22Rv1 (cell line): ENCODE measurements around the gene CCDC183.
A peak's percentile ranks its signal among the peaks of the same experiment; 100 is the strongest.
"Not testable (repeated sequence)": the region's sequence is repeated elsewhere in the genome, so short reads cannot be mapped to it uniquely, and the experiment has no call there.

Source experiments
- H3K27ac ChIP-seq: fragments of 450-650 bp; 2 replicates; pipeline ENCODE4 v1.5.1; 2017
- ZFX ChIP-seq: fragments of 450-650 bp; IDR thresholded peaks from 2 replicates; pipeline ENCODE4 v1.6.1; 2017; ENCODE audit warnings: antibody characterized with exemption, borderline replicate concordance
- TF ChIP-seq, protein P1 (sequence below): fragments of 450-650 bp; IDR thresholded peaks from 2 replicates; pipeline ENCODE4 v1.5.1; 2017; ENCODE audit warnings: mild to moderate bottlenecking

CCDC183 gene

DNA sequence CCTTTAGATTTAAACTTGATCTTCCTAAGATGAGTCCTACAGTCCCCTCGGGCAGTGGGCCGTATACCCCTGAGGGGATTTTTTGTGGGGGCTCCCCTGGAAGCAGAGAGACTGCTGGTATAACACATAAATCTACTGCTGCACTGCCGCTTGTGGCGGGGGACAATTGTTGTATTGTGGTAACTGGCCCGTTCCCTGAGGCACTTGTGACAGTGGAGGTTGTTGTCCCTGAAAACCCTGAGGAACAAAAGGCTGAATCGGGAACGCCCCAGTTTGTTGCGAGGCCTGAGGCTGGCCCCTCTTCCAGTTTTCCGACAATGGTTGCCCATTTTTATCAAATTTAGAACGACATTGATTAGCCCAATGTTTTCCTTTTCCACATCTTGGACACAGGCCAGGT lies 9.7 kb upstream of the CCDC183 start:
- no peak overlapping the region for H3K27ac ChIP-seq
- TF ChIP-seq, protein P1, sequence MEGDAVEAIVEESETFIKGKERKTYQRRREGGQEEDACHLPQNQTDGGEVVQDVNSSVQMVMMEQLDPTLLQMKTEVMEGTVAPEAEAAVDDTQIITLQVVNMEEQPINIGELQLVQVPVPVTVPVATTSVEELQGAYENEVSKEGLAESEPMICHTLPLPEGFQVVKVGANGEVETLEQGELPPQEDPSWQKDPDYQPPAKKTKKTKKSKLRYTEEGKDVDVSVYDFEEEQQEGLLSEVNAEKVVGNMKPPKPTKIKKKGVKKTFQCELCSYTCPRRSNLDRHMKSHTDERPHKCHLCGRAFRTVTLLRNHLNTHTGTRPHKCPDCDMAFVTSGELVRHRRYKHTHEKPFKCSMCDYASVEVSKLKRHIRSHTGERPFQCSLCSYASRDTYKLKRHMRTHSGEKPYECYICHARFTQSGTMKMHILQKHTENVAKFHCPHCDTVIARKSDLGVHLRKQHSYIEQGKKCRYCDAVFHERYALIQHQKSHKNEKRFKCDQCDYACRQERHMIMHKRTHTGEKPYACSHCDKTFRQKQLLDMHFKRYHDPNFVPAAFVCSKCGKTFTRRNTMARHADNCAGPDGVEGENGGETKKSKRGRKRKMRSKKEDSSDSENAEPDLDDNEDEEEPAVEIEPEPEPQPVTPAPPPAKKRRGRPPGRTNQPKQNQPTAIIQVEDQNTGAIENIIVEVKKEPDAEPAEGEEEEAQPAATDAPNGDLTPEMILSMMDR, result no peak
- TF ChIP-seq ZFX, result no peak

DNA sequence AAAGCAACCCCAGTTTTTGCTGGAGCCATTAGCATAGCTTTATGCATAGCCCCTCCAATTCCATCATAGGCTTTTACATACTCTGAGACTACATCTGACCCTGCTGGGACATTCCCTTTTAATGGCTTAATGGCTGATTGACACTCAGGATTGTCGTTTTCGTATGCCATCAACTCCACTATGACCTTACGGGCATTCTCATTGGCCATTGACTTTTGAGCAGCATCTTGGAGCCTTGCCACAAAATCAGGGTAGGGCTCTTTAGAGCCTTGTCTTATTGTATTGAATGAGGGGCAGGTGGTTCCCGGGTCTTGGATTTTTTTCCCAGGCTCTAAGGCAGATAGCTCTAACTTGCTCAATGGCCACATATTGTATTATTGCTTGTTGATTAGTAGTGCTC lies 9.2 kb upstream of the CCDC183 start:
- not testable (repeated sequence) for H3K27ac ChIP-seq

DNA sequence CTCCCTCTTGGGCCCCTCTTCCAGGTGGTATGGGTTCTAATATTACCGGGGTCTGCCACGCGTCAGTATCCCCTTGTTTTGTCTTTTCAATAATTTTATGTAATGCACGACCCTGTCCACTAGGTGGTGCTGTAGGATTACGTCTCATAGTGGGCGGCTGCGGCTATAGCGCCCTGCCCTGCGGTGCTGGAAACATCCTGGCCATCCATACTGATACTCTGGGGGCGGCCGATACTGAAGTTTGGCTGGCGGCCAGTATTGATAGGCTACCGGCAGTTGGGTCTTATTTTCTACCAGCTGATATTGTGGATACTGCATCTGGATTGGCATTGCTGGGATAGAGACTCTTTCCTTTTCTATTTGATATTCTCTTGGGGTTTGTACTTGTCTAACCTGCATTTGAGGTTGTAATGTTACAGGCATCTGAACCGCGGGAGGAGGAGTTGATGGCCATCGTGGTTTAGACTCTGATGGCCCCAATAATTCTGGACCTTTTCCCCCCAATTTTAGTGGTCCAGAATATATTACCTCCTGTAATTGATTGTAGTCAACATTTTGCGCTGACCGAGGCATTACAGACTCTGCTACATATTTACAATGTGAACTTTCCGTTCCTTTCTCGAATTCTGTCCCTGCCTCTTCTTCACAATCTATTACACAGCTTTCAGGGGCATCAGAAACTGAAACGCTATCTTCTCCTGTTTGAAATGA lies 8.3 kb upstream of the CCDC183 start:
- peak overlapping the region; percentile 100 for H3K27ac ChIP-seq
- TF ChIP-seq, protein P1, result peak; percentile 88
- TF ChIP-seq ZFX, result no peak

DNA sequence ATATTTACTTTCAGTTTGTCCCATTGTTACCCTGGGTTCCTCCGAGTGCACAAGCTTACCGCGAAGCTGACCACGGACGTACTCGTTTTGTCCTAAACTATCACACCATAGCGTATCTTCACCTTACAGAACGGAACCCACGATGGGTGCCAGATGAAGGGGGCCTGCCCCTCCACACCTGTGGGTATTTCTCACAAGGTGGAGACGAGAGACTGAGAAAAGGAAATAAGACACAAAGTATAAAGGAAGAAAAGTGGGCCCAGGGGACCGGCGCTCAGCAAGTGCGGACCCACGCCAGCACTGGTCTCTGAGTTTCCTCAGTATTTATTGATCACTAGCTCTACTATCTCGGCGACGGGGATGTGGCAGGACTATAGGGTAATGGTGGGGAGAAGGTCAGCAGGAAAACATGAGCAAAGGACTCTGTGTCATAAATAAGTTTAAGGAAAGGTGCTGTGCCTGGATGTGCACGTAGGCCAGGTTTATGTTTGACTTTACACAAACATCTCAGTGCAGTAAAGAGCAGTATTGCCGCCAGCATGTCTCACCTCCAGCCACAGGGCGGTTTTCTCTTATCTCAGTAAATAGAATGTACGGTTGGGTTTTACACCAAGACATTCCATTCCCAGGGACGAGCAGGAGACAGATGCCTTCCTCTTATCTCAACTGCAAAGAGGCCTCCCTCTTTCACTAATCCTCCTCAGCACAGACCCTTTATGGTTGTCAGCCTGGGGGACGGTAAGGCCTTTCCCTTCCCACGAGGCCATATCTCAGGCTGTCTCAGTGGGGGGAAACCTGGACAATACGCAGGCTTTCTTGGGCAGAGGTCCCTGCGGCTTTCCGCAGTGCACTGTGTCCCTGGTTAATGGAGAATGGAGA lies 7.3 kb upstream of the CCDC183 start:
- H3K27ac ChIP-seq, result peak overlapping the region; percentile 100

DNA sequence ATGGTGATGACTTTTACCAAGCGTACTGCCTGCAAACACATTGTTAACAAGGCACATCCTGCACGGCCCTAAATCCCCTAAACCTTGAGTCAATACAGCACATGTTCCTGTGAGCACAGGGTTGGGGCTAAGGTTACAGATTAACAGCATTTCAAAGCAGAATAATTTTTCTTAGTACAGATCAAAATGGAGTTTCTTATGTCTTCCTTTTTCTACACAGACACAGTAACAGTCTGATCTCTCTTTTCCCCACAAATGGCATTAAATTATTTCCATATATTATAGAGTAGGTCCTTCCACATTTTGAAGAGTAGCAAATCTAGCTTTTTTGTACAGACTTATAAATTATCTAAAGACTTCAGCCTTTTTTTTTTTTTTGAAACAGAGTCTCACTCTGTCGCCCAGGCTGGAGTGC lies 6.6 kb upstream of the CCDC183 start:
- TF ChIP-seq, protein P1, result no peak
- peak overlapping the region; percentile 100 for H3K27ac ChIP-seq

DNA sequence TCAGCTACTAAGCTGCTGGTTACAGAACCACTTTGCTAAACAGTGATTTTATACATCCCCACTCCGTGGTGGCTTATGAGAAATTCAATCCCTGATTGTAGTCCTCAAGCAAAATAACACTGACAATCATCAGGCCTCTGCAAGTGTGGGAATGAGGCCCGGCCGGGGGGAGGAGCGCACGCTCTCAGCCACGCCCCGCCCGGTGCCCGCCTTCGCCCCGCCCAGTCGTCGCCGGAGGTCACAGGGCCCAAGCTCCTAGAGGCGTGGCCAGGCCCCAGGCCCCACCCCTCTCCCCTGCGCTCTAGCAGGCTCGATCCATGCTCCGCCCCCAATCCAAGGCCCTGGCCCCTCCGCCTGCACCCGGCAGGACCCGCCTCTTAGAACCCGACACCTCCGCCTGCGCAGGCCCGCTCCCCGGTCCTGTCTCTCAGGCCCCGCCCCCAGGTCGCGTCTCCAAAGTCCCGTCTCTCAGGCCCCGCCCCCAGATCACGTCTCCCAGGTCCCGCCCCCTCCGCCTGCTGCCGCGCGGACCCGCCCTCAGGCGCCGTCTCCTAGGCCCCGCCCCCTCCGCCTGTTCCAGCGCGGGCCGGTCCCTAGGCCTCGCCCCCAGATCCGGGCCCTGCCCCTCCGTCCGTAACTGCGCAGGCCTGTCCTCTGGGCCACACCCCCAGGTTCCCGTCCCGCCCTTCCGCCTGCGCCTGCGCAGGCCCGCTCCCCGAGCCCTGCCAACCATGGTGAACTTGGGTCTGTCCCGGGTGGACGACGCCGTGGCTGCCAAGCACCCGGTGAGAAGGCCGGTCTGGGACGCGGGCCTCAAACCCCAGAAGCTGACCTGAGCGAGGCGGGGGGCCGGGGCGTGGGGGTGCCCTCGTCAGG lies 5.3 kb upstream of the CCDC183 start, which contains the start of gene TMEM141:
Gene TMEM141 (plus strand): TSS at position 705 of the 876 bp plus-strand sequence. CDS start 27 bp downstream, at position 732.
- no peak for TF ChIP-seq ZFX
- TF ChIP-seq, protein P1, result no peak
- peak within 1 kb of the TSS; percentile 100 for H3K27ac ChIP-seq

DNA sequence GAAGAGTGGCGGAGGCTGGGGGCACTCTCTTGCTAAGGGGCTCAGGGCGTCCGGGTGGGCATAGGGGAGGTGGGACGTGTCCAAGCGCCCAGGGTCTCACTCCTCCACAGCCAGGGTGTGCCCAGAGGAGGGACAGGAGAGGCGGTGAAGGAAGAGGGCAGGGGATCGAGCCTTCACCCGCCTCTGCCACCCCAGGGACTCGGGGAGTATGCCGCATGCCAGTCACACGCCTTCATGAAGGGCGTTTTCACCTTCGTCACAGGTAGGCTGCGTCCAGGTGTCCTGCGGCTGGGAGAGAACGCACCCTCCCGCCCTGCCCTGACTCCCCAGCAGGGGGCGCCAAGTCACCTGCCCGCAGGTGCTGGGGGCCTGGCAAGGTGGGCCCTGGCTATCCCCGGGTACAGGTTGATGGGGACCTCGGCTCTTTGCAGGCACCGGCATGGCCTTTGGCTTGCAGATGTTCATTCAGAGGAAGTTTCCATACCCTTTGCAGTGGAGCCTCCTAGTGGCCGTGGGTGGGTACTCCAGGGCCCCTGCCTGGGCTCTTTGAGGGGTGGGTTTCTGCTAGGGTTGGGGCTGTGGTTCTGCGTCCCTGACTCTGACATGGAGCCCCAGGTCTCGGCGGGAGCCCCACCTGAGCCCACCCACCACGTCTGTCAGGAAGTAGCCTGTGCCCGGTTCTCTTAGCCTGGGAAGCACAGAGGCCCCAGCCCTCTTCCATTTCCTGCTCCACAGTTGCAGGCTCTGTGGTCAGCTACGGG lies 4.4 kb upstream of the CCDC183 start:
- H3K27ac ChIP-seq, result peak overlapping the region; percentile 100
- TF ChIP-seq, protein P1, result peak; percentile 100
- no peak for TF ChIP-seq ZFX
